GM18511 (cell line): ENCODE measurements around the gene CLEC19A.

ENCODE experiments used
- ATAC-seq: cut with Tn5 transposase; IDR thresholded peaks from one replicate; pipeline ENCODE4 v1.9.1; 2021; ENCODE audit warnings: mild to moderate bottlenecking, moderate library complexity; ENCODE audit not compliant: unreplicated experiment

The CLEC19A gene

DNA sequence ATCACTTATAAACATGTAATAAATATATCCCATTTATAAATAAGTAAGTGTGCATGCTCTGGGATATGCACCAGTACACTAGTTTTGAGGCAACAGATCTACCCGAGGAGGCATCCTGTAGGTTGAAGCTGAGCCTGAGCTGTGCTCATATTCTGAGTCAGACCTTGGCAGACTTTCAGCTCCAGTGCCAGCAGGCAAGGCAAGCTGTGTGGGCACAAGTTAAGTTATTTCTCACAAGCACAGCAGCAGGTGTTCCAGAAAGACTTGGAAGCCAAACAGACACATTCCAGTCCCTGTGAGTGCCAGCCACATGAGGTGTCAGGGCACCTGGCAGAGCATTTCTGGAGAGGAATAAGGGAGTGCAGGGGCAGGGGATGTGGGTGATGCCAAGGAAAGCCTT lies 1.3 kb upstream of the CLEC19A start:
- ATAC-seq: no peak

DNA sequence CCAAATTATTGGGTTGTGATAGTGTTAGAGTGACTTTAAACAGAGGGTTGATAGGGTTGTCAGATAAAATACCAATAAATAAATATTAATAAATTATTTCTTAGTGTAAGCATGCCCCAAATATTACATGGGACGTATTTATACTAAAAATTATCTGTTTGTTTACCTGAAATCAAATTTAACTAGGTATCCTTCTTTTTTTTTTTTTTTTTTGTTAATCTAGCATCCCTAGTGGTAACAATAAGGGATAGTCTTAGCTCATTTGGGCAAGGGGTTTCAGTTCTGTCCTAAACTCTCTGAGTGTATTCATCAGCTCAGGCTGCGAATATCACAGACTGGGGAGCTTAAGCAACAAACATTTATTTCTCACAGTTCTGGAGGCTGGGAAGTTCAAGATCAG lies 1.3 kb downstream of the CLEC19A start:
- ATAC-seq: no peak

DNA sequence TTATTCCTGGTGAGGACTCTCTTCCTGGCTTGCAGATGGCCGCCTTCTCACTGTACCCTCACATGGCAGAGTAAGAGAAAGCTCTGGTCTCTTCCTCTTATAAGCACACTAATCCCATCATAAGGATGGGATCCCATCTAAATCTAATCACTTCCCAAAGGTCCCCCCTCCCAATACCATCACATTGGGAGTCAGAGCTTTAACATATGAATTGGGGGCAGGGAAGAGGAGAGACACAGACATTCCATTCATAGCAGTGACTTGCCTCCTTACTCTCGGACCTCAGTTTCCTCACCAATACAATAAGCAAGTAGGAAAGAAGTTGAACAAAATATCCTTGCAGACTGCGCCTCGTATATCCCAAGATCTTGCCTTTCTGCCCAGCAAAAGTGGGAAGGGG lies 1.7 kb downstream of the CLEC19A start:
- no peak for ATAC-seq

DNA sequence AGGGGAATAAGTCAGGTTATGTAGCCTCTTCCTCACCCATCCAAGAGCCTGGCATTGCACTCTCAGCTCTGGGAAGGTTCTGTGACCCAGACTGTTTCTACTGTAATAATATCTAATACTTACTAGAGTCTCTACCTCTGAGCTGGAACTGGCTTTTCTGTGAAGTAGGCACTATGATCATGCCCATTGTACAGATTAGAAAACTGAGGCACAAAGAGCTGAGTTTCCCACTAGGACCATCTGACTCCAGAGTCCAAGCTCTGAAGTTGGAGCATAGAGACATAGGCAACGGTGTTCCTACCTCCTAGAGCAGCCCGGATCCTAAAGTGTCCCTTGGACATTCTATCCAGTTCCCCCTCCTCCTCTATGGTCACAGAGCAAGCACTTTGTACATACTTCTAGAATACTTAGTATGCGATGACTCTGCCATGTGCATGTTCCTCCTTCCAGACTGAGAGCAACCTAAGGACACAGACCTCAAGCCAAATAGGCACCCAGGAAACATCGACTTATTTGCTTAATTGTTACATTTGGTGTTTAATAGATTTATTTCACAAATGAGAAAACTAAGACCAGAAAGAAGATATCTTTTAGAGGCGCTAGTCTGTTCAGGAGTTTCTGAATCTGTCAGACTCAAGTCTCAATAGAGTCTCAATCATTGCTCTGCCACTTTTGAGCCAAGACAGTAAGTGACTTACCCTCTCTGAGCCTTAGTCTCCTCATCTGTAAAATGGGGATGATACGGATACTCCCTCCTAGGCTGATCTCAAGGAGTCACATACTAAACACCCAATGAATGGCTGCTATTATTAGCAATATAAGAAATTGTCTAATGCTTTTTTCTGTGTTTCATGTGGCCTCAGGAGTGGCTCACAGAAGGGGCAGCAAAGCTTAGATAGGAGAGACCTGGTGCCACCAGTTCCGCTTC lies 3.6 kb downstream of the CLEC19A start:
- ATAC-seq: no peak

DNA sequence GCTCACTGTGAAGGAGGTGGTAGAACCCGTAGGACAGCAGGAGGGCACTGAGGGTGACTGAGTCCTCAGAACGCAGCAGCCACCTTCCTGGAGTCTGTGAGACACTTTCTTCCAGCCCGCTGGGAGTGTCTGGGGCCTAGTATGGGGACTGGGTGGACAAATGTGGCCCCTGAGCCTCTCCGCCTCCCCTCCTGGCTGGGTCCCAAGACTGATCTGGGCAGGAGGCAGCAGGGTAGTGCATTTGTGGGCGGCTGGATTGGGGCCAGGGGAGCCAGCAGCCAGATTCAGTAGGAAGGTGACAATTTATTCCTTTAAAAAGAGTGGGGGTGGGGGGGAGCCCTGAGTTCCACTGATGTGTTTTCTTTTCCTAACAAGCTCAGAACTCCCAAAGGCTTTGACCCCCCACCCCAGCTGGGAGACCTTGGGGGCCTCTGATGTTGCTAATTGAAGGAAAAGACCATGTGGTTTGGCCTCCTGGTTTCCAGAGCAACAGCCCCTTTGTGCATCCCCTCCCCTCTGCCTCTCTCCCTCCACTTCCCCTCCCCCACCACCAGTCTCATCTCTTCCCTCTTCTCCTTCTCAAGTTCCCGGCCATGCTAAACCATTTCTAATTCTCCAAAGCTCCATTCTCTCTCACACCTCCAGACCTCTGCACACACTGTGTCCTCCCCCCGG lies 4.4 kb downstream of the CLEC19A start:
- ATAC-seq: no peak

DNA sequence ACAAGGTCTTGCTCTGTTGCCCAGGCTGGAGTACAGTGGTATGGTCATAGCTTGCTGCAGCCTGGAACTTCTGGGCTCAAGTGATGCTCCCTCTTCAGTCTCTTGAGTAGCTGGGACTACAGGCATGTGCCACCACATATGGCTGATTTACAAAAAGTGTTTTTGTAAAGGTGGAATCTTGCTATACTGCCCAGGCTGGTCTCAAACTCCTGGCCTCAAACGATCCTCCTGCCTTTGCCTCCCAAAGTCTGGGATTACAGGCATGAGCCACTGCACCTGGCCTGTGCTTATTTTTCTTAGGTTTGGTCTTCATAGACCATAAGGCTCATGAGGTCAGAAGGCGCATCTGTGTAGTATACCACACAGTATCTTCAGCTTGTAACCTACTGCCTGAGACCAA lies 5.3 kb downstream of the CLEC19A start:
- ATAC-seq: no peak

DNA sequence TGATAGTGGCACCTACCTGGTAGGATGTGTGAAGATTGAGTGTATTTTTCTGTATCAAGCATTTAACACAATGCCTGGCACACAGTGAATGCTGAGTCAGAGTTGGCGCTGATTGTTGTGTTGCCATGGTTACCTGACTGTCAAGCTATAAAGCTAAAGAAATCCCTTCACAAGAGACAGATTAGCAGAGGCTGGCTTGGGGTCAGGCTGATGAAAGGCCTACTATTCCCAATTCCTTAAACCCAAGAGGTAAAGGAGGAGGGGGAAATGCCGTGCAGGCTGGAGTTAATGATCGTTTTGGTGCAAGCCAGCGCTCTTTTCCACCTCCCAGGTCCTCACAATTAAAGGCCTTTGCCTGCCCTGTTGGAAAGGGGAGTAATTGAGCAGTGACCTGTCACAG lies 5.9 kb downstream of the CLEC19A start:
- ATAC-seq: no peak

DNA sequence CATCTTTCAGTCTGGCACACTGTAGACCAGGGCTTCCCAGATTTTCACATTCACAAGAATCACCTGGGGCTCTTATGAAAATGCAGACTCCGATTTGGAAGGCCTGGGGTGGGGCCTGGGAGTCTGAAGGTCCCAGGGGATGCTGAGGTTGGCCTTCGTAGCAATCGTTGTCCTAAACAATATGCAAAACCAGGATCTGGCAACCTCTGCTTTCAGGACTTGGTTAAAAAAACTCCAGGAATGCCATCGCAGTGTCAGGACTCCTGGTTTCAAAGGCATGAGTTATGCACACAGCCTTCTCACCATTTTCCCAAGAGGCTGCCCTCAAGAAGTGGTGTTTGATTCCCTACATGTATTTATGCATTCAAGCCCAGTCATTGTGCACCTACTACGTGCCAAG lies 6.7 kb downstream of the CLEC19A start:
- no peak for ATAC-seq

DNA sequence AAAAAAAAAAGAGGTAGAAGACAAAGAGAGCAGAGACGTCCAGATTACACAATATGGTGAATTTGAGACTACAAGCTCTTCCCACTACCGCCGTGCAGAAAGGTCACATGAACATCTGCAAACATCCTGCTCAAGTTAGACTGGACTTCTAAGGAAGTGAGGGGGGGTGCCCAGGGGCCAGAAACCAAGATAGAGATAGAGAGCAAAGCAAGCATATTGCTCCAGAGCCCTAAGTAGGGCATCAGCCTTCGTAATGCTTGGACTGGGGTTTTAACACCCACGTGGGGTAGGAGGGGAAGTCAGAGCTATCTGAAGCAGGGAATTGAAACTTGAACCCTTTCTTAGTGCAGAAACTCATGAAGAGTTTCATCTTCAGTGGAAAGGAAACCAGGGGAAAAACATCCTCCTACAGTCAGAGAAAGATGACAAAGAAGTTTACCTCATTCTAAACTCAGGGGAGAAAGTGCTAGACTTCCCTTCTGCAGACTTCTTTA lies 8.7 kb downstream of the CLEC19A start:
- ATAC-seq: peak; percentile 89

DNA sequence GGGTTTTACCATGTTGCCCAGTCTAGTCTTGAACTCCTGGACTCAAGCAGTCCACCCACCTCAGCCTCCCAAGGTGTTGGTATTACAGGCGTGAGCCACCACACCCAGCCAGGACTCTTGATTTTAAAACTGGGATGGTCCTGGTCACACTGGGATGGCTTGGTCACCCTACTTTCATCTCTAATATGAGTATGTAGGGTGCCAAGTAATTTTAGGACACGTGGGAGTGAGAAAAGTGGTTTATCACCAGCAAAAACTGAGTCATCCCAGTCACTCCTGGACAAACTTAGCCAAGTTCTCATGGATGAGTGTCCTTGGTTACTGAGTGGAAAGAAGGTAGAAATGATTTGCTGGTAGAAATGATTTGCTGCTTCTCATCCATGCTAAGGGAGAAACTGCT lies 9.9 kb downstream of the CLEC19A start:
- ATAC-seq: no peak

DNA sequence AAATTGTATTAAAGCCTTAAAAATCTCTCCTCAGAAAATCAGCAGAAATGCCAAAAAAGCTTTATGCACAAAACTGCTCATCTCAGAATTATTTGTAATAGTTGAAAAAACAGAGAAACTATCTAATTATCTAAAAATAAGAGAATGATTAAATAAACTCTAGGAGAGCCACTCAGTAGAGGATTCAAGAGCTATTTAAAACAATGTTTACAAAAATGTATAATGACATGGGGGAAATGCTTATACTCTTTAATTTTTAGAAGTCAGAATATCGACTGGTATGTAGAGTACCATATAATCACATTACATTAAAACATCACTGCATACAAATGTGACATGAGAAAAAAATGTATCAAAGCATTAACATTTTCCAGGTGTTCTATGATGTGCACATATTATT lies 11.9 kb downstream of the CLEC19A start:
- ATAC-seq: no peak

DNA sequence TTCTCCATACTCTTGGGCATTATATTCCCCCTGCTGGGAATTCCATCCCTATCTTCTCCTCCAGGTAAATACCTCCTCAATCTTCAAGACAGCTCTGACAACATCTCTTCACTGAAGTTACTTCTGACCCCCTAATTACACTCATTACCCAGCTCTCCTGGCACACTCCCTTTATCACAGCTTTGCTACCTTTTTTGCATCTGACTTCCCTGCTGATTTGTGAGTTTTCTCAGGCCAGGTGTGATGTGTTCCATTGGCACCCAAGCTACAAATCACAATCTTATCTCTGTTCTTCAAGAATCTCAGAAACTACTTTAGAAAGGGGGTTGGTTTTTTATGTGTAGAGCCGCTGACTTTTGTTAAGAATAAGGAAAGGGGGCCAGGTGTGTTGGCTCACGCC lies 14.0 kb downstream of the CLEC19A start:
- ATAC-seq: no peak

DNA sequence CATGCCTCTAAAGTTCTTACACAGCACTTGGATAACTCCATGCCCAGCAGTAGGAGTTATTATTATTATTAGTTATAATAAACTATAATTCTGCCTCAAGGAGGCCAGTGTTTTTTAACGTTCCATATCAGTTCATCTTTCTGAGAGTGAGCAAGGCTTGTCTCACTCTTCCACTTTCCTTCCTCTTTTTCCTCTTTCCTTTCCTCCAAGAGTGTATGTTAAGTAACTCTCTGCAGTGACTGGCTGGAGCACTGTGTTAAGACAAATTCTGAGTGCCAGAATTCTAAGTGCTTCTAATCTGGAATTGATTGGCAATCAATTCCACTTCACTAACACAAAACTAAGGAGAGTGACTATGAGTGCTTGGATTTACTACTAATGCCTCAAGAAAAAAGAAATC lies 16.4 kb downstream of the CLEC19A start:
- ATAC-seq: no peak

DNA sequence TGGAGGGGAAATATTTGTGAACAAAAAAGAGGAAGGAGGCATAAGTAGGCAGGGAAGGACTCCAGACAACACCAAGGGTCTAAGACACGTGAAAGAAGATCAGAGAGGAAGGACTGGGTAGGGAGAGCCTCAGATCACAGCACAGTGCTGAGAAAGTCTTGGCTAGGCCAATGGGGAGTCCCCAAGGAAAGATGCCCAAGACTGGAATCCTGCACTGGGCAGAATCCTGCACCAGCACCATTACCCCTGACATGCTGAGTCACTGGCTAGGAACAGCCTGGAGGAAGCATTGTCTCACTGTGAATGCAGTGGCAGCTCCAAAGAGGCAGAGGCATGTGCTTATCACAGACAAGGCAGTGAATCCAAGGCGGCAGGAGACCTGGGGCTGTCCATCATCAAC lies 19.2 kb downstream of the CLEC19A start:
- no peak for ATAC-seq

DNA sequence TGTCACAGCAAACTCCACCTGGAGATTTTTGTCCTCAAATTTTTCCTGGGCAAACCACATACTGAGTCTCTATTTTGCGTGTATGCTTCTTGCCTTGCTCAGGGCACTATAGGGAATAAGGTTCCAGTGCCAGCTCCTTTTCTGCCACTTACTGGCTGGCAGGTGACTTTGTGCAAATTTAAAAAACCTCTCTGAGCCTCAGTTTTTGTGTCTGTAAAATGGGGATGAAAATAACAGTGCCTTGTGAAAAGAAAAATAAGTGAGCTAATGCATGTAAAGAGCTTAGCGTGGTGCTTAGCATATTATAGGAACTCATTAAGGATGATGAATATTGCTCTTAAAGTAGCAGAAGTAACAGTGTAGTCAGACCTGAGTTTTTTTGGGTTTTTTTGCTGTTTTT lies 19.9 kb downstream of the CLEC19A start:
- ATAC-seq: no peak

DNA sequence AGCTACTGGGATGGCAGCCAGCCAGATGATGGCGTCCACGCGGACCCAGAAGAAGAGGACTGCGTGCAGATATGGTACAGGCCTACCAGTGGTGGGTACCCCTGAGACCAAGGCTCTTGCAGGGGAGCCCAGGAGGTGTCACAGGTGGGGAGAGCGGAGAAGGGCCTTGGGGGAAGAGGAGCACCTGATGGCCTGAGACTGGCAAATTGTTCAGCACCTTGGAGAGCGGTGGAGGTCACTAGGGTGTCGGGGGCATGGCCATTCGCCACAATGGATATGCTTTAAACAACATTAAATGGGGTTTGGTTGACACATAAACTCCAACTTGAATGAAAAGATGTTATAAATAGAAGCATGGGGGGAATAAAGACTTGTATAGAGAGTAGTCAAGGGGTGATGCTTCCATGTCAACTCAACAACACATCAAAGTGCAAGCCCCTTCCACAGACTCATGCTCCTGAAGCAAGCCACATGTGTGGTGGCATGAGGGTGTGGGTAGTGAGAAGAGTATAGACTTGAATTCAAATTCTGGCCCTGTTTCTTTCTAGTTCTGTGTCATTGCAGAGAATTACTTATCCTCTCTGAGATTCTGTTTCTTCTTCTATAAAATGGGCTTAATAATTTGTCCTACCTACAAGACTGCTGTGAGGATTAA lies 22.2 kb downstream of the CLEC19A start:
- ATAC-seq: no peak

DNA sequence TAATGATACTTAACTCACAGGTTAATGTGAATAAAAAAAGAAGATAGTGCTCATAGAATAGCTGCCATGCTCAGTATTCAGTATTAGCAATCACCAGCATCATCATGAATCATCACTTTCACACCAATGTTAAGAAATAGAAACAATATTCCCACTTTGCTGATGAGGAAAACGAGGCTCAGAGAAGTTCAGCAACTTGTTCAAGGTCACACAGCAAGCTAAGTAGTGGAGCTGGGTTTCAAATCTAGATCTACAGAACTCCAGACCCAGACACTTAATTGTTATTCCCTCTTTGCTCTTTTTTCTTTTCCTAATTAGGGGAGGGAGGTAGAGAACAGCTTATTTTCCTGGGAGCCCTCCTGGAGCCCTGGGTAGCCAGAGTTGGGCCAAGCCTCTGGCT lies 22.9 kb downstream of the CLEC19A start:
- ATAC-seq: no peak

DNA sequence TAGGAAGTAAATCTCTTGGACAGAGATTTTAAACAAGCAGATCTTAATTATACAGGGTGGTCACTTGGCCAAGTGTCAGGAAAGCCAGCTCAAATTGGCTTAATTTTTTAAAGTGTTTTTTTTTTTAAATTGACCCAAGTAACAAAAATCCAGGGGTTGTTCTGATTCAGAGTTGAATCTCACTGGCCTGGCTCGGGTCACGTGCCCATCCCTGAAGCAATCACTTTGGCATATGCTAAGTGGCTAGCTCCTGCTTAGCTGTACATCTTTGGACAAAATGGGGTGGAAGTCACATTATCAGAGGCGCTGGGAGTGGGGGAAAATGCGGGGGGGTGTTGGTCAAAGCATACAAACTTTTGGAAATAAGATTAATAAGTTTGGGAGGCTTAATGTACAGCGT lies 23.6 kb downstream of the CLEC19A start:
- no peak for ATAC-seq

DNA sequence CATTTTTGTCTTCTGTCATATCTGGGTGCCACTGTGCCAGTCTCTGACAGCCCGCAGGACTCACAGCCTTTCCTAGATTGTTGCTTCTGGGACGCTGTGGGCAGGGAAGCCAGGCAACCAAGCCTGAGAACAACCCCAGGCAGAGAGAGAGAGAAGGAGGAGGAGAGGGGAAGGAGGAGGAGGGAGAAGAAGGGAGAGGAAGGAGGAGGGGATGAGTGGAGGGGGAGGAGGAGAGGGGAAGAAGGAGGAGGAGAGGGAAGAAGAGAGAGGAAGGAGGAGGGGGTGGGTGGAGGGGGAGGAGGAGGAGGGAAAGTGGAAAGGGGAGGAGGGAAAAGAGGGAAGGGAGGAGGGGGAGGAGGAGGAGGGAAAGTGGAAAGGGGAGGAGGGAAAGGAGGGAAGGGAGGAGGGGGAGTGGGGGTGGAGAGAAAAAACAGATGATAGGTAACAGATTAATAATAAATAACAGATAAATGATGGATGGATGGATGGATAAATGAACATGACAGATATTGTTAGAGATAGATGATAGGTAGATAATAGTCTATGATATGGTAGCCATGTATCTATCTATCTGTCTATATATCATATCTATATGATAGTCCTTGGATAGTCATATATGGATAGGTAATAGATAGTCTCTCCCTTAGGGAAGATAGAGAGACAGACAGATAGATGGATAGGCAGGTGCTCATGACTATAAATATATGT lies 29.3 kb downstream of the CLEC19A start:
- ATAC-seq: no peak

DNA sequence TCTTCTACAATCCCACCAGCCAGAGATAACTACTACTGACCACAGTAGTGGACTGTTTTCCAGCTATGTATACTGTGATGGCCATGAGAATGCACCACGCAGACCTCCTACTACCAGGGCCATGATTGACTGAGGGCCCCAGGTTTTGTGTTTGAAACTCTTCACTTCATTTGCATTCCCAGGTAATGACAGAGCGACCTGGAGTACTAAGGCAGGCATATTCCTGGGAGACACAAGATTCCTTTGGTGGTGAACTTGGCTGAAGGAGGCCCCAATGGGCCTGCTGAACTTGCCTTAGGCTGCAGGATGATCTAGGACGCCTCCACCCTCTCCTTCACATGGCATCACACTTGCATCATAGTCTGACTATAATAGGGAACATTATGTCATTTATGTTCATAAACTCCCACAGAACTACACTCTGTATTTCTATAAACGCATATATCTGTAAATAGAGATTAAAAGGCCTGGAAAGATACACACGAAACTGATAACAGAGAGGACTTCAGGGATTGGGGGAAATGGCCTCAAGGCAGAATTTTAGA lies 30.4 kb downstream of the CLEC19A start:
- ATAC-seq: no peak

DNA sequence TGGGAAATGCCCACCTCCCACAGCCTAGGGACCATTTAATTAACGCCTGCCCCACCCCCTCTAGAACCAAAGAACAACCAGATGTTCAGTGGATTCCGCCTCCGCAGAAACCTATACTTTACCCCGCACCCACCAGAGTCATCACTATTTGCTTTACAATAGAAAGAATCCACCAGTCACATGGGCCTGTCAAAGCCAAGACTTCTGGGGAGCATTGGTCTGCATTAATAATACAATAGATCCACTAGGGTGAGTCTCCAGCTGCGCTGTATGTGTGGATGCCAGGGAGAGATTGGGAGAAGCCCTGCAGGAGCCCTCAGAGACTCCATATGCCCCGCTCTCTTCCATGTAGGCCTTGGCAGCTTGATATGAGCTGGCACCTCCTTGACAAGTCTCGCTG lies 31.3 kb downstream of the CLEC19A start:
- no peak for ATAC-seq
